ENCODE data around the gene TRAPPC5.

TRAPPC5 gene

DNA sequence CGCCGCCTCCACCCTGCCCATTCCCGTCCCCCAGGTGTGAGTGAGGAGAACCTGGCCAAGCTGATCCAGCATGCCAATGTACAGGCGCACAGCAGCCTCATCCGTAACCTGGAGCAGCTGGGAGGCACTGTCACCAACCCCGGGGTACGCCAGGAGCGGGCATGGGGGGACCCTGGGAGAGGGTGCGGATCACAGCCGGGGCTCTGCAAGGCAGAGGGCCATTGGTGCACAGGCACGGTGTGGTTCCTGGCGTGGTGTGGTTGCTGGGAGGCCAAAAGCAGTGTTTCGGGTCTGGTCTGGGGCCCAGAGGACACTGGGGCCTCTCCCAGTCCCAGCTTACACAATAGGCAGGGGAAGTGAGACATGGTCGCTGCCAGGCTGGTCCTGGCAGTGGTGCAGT is 35.5 kb upstream of the TRAPPC5 start:
- DNase-seq: no peak
- intact Hi-C loops (cut with DNase I): no loop called here

DNA sequence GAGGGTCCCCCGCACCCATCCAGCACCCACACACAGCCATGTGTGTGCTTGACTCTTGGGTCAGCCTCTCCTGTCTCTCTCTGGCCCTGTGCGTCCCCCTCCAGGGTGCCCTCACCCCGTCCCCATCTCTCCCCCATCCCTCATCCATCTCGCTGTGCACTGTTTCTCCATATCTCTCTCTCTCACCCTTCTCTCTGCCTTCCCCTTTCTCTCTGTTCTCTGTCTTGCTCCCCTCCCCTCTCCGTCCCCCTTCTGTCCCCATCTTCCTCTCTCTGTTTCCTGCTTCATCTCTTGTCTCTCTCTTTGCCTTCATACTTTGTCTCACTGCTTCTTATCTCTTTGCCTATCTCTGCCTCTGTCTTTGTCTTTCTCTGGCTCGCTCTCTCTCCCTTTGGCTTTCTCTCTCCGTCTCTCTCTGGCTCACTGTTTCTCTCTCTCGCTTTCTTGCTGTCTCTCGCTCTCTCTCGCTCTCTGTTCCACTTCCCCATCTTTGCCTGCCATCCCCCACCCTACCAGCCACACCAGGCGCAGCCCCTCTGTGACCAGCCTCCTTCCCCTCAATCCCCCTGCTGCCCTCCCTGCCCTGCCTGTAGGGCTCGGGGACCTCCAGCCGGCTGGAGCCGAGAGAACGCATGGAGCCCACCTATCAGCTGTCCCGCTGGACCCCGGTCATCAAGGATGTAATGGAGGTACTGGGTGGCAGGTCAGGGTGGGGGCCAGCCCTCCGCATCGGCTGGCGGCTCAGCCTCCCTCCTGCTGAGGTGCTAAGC is 34.8 kb upstream of the TRAPPC5 start:
- intact Hi-C loops (cut with DNase I): no loop called here
- DNase-seq: no peak

- DNase-seq: no peak
- intact Hi-C loops (cut with DNase I): no loop called here
These were observed 34.3 kb upstream of the TRAPPC5 start for GRCh38 chr19:7646426-7646700.

GRCh38 chr19:7647156-7647555 is 33.5 kb upstream of the TRAPPC5 start:
- no peak for DNase-seq
- intact Hi-C loops (cut with DNase I): no loop called here

DNA sequence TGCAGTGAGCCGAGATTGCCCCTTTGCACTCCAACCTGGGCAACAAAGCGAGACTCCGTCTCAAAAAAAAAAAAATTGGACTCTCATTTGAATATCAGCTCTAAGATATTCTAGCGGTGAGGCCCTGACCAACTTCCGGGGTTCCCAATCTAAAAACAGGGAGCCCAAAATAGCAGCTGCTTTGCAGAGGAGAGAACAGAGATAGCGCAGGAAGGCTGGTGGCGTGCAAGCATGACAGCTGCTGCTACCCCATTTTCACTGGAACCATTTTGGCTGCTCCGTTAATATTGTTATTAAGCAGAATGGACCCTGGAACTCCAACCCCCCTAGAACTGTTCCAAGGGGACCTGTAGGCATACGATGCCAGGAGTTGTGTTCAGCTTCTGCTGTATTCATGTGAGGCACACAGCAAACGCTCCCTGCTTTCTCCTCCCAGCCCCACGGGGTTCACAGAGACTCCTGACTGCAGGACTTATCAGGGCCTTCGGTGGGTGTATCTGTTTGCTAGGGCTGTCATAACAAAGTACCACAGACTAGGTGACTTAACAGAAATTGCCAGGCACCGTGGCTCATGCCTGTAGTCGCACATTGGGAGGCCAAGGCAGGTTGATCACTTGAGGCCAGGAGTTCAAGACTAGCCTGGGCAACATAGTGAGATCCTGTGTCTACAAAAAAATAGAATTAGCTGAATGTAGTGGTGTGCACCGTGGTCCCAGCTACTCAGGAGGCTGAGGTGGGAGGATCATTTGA is 32.2 kb upstream of the TRAPPC5 start:
- DNase-seq: no peak
- intact Hi-C loops (cut with DNase I): no loop called here

DNA sequence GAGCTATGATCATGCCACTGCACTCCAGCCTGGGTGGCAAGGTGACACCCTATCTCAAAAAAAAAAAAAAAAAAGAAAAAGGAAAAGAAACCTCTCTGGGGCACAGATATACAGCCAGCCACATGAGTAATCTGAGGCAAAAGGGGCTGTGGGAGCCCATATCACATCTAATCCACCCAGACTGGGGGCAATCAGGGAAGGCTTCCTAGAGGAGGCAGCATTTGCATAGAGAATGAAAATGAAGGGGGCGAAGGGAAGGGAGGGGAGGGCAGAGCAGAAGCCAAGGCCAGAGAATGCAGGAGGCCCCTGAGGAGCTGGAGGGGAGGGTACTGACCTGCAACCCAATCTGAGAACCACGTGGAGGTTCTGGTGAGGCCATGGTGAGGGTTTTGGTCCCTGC is 30.5 kb upstream of the TRAPPC5 start:
- intact Hi-C loops (cut with DNase I): no loop called here
- DNase-seq: no peak

DNA sequence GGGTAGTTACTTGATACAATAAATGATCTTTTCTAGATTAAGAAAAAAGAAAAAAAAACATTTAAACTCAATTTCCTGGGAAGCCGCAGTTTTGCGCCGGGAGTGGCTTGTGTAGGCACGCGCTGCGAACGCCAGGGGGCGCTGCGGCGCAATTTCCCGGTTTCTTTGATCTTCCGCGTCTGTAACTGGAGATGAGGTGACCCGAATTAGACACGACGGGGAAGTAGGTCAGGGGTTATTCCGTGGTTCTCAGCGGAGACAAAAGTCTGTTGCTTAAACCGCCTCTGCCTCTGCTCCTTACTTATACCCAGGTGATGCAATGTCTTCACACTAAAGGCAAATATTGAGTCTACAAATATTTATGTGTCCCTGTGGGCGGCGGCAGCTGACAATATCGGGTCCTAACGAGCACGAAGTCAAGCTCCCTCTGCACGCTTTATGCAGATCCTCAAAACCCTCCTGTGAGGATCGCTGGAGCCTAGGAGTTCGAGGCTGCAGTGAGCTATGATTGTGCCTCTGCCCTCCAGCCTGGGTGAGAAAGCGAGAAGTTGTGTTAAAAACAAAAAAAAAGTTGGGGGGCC is 28.5 kb upstream of the TRAPPC5 start:
- intact Hi-C loops (cut with DNase I): loop anchor here (1.0 kb wide), 2 partner anchors 28 to 147 kb away; partner anchors contain the start of gene TRAPPC5
- DNase-seq: peak; percentile 49 to 97 (median 82)

DNA sequence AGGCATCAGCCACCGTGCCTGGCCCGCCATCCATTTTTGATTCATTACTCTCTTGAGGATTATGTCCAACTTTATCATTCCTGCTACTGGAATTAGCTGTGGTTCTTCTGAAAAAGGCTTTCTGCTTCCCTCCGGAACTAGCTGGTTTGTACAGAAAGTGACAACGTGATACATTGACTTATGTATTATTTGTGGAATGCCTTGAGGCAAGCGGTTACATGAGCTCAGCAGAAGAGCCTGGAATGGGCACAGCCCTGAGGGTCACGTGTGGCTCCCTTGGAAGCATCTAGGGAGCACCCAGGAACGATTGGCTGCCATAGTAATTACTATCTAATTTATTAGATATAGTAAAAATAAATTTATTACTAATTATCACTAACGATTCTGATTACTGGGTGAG is 26.2 kb upstream of the TRAPPC5 start:
- DNase-seq: no peak
- intact Hi-C loops (cut with DNase I): no loop called here

DNA sequence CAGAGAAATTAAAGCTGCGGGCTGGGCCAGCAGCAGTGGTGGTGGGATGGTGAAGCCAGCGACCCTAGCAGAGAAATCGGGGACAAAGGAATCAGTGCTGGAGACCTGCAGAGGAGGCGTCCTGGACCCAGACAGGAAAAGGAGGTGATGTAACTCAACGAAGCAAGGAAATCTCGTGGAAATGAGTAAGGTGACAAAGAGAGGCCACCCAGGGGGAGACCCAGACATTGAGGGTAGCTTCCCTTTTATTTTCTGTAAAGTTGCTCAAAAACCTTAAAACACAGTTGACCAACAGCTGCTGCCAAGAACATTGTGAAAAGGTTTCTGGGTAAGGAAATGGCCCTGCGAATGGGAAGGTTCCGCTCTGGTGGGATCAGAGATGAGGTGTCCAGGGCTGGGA is 25.1 kb upstream of the TRAPPC5 start:
- intact Hi-C loops (cut with DNase I): no loop called here
- DNase-seq: no peak

- DNase-seq: no peak
- intact Hi-C loops (cut with DNase I): no loop called here
These were observed 23.4 kb upstream of the TRAPPC5 start for GRCh38 chr19:7657131-7657751.

DNA sequence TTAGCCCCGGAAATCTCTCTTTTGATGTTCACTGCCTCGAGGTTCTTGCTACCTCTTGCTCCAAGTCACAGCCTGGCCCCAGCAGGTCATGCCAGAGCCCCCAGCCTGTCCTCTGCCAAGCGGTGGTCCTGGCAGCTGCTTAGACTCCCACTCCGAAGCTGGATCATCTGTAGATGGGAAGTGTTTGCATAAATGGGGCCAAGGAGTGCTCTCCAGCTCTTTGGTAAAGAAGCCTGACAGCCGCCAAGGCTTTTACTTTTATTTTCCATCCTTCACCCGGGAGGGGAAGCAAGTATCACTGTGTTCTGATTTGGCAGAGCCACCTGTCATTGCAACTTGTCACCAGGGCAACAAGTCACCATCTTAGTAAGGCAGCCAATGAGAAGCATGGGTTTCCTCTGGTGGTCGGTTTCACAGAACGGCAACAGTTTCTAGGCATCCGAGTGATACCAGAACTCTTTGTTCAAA is 22.4 kb upstream of the TRAPPC5 start:
- peak in 4 of 10 donors; percentile 30 to 88 (median 48) for DNase-seq
- intact Hi-C loops (cut with DNase I): no loop called here

- intact Hi-C loops (cut with DNase I): no loop called here
- no peak for DNase-seq
These were observed 18.7 kb upstream of the TRAPPC5 start for GRCh38 chr19:7661744-7662538.

- DNase-seq: peak in 1 of 10 donors; percentile 69
- intact Hi-C loops (cut with DNase I): no loop called here
These were observed 18.0 kb upstream of the TRAPPC5 start for GRCh38 chr19:7662657-7663056.

- intact Hi-C loops (cut with DNase I): no loop called here
- DNase-seq: no peak
These were observed 16.9 kb upstream of the TRAPPC5 start for GRCh38 chr19:7663706-7664105.

DNA sequence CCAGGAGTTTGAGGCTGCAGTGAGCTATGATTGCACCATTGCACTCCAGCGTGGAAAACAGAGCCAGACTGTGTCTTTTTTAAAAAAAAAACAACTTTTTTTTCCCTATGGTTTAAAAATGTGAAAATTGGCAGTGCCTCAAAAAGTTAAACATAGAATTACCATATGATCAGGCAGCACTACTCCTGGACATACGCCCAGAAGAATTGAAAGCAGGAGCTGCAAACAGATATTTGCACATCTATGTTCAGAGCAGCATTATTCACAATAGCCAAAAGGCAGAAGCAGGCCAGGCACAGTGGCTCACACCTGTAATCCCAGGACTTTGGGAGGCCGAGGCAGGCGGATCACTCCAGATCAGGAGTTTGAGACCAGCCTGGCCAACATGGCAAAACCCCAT is 15.6 kb upstream of the TRAPPC5 start:
- peak in 1 of 10 donors; percentile 24 for DNase-seq
- intact Hi-C loops (cut with DNase I): no loop called here

- DNase-seq: peak in 1 of 10 donors; percentile 57
- intact Hi-C loops (cut with DNase I): no loop called here
These were observed 11.8 kb upstream of the TRAPPC5 start, which contains the start of gene RETN for GRCh38 chr19:7668842-7669241. Gene RETN (plus strand): TSS chr19:7669049. CDS start chr19:7669327, 278 bp downstream.

DNA sequence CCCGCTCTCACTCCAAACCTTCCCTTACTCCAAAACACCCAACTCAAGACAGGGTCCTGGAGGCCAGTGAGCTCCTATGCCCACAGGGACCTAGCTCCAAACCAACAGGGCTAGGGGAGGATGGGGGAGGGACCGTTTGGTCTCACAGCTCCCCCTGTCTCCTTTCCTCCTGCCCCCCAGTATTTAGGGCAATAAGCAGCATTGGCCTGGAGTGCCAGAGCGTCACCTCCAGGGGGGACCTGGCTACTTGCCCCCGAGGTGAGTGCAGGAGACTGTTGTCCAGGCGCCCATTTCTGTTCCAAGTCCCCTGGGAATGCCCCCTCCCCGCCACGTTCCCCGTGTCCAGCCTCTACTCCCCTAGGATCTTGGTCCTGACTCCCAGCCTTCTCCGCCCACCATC is 11.0 kb upstream of the TRAPPC5 start:
- DNase-seq: no peak
- intact Hi-C loops (cut with DNase I): loop anchor here (10.0 kb wide), 1 partner anchor 105 kb away; no protein-coding TSS in a partner anchor

- intact Hi-C loops (cut with DNase I): loop anchor here (10.0 kb wide), 1 partner anchor 105 kb away; no protein-coding TSS in a partner anchor
- peak in 9 of 10 donors; percentile 26 to 97 (median 80) for DNase-seq
These were observed 10.4 kb upstream of the TRAPPC5 start for GRCh38 chr19:7670150-7670783.

DNA sequence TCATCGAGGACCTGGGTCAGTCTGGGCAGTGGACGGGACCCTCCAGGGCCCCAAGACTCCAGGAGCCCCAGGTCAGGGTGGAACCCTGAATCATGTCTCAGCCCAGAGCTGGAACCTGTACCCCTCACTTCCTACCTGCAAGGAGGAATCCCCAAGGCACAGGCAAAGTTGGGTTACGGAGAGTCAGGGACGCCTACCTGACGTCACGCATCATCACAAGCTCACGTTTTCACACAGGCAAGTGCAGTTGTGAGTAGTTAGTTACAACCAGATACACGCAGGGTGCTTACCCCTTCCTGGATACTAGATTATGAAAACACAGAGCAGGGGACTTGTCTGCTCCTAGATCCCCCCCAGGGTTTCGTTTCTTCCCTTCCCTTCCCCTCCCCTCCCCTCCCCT is 9.8 kb upstream of the TRAPPC5 start:
- no peak for DNase-seq
- intact Hi-C loops (cut with DNase I): loop anchor here (10.0 kb wide), 1 partner anchor 106 kb away; no protein-coding TSS in a partner anchor
